ELF-1 (cell line): Measurements from ENCODE around the gene PHIP.
"Not testable (repeated sequence)": the region's sequence is repeated elsewhere in the genome, so short reads cannot be mapped to it uniquely, and the experiment has no call there.

Source experiments
- DNase-seq: peaks from one replicate; pipeline ENCODE4 v3.0.0-alpha.2; 2016; ENCODE audit warnings: low read depth, low spot score

Gene PHIP

DNA sequence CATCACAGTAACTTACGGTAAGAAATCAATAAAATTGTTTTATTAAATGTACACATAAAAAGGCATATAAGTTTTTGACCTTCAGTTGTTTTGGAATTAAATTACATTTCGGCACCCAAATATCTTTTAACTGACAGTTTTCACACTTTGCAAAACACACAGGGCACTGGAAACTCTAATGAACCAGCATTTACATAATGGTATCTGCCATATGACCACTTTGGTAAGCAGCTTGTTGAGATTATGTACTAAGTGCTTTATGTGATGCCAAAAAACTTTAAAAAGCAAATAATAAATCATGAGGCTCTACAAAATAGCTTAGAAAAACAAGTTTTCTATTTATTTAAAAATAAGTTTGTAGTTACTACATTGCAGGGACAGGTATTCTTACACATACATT, 142.5 kb downstream of the PHIP start:
- DNase-seq, result no peak

DNA sequence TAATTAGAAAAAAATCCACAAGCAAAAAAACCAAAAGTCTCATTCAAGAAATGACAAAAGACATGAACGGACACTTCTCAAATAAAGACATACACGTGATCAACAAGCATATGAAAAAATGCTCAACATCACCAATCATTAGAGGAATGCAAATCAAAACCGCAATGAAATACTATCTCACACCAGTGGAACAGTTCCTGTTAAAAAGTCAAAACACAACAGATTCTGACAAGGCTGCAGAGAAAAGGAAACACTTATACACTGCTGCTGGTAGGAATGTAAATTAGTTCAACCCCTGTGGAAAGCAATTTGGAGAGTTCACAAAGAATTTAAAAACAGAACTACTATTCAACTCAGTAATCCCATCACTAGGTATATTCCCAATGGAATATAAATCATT, 152.7 kb downstream of the PHIP start:
- no peak for DNase-seq

DNA sequence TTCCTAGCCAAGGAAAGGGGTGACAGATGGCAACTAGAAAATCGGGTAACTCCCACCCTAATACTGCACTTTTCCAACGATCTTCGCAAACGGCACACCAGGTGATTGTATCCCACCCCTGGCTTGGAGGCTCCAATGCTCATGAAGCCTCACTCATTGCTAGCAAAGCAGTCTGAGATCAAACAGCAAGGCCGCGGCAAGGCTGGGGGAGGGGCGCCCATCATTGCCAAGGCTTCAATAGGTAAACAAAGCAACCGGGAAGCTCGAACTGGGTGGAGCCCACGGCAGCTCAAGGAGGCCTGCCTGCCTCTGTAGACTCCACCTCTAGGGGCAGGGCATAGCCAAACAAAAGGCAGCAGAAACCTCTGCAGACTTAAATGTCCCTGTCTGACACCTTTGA, 156.9 kb downstream of the PHIP start:
- DNase-seq, result peak; percentile 3

DNA sequence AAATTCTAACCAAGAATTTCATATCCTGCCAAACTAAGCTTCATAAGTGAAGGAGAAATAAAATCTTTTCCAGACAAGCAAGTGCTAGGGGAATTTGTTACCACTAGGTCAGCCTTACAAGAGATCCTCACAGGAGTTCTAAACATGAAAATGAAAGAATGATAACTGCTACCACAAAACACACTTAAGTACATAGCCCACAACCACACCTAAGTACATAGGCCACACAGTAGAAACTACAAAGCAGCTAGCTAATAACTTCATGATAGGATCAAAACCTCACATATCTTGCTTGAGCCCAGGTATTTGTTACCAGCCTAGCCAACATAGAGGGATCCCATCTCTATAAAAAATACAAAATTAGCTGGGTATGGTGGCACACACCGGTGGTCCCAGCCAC, 160.3 kb downstream of the PHIP start:
- DNase-seq, result no peak

DNA sequence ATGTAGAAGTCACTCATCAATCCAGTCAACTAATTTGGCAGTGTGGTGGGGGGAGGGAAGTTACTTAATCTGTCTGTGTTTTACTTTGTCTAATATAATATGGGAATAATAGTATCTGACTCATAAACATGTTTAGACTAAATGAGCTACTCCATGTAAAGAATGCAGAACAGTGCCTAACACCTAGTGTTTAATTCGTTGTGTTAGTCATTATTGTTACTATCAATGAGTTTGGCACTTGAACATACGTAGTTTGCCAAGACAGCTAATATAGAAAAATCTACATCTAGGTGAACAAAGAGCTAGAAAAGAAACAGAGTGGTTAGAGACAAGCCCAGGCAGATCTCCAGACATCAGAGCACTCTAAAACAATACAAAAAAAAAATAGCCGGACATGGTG, 161.6 kb downstream of the PHIP start:
- no peak for DNase-seq

DNA sequence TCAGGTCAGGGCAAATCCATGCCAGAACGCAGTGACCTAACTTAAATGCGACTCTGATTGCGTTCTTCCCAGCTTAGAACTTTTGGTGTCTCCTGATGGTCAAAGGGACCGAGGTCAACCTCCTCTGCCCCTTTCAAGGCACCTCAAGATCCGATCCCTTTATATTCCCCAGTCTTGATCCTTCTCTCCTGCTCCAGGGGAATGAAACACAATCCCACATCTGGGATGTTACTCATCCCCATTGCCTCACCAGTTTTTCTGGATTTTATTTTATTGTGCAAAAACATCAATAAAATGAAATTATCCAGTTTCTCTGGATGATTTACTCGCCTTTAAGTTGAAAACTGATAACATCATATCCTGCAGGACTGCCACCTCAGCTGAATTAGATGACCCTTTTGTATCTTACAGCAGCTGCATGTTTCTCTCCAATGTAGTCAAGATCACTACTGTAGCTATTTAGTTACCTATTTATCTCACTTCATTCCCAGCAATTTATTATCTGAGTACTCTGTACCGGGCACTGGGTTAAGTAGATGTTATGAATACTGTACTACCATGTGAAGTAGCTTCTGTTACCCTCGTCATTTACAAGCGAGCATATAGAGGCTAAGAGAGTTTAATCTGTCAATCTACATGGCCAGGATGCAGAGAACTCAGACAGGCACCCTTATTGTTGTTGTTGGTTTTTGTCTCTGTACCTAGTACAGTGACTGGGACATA, 166.7 kb downstream of the PHIP start:
- no peak for DNase-seq

DNA sequence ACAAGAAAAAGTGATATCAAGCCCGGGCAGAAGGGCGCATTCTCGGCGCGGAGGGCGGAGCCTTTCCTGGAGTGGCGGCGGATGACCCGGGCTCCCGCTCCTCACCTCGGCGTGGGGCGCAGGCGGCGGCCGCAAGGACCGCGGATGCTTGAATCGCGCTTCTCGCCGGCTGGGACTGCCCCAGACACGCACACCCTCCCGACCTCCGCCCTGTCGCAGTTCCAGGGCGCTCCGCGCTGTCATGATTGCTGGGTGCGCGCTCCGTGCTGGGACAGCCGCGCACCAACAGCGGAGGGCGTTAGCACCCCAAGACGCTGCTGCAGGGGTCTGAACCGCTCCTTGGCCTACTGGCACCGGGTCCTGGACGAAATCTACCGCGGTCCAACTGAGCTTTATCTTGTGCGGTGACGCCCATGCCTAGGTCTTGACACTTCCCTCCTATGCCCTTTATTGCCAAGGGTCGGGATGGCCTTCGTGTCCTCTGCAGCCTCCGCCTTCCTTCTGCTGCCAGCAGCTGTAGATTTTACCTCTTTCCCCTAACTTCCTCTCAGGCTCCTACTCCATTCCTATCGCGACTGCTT, 167.4 kb downstream of the PHIP start:
- DNase-seq, result peak; percentile 64

DNA sequence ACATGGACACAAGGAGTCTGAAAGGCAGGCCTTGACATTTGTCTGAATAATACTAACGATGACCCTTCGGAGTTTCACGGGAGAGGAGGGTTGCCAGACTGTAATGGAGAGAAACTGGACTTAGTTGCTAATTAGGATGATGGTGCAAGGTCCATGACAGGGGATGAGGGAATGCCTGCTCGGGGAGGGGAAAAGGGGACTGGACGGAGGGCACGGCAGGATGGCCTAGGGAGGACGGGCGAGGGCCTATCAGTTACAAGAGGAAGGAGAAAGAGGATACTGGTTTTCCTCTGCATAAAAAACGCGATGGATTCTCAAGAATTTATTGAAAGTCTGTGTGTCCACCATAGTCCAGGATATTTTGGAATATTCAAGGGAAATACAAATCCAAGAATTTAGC, 168.0 kb downstream of the PHIP start:
- DNase-seq, result no peak

DNA sequence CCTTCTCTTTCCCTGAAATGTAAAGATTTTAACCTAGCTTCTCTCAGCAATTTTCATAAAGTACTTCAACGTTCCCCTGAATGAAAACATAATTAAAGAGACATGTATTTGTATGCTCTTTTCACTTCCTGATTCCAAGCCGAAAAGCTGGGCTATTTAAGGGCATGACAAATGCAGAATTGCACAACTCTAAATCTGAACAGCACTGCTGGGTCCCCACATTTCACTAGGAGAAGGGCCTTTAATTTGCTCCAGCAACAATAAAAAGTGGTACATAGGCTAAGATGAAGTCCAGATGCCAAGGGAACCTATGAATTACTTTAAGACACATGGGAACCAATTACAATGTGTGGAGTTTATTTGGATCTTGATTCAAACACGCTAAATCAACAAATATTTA, 168.7 kb downstream of the PHIP start:
- no peak for DNase-seq

DNA sequence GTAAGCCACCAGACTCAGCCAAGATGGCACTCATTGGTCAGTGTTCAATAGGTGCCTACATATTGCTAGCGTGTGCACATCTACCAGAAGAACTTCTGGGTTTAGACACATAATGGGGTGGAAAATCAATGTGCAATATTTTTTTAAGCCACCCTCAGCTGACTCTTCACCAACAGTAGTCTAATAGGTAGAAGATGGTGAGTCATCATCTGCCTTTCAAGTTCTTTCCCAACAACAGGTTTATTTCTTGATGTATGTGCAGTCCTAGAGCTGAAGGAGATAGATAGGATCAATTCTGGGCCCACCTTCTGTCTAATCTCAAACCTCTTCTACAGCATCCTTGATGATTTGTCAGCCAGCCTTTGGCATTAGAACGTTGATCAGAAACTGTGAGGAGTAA, 169.4 kb downstream of the PHIP start:
- no peak for DNase-seq

DNA sequence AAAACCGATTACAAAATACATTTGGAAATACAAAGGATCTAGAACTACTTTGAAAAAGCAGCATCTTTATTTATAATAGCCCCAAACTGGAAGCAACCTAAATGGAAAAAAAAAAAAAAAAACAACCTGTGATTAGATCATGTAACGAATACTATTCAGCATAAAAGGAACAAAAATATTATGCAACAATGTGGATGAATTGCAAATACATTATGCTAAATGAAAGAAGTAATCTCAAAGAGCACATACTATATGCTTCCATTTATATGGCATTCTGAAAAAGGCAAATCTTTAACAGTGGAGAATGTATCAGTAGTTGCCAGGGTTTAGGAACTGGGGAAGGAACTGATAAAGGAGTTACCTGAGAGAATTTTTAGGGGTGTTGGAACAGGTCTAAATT, 181.8 kb downstream of the PHIP start:
- no peak for DNase-seq

DNA sequence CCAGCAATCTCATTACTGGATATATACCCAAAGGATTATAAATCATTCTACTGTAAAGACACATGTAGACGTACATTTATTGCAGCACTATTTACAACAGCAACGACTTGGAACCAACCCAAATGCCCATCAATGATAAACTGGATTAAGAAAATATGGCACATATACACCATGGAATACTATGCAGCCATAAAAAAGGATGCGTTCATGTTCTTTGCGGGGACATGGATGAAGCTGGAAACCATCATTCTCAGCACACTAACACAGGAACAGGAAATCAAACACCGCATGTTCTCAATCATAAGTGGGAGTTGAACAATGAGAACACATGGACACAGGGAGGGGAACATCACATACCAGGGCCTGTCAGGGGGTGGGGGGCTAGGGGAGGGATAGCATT, 188.2 kb downstream of the PHIP start:
- DNase-seq, result not testable (repeated sequence)
